Measurements from ENCODE around the gene KRTAP10-3. TPM values are rescaled to one million over a fixed set of nuclear protein-coding genes. Genes with fewer than 3 reads are reported as not detected.

The KRTAP10-3 gene
- total RNA-seq, 1 experiment from 2014 or later, result not detected

DNA sequence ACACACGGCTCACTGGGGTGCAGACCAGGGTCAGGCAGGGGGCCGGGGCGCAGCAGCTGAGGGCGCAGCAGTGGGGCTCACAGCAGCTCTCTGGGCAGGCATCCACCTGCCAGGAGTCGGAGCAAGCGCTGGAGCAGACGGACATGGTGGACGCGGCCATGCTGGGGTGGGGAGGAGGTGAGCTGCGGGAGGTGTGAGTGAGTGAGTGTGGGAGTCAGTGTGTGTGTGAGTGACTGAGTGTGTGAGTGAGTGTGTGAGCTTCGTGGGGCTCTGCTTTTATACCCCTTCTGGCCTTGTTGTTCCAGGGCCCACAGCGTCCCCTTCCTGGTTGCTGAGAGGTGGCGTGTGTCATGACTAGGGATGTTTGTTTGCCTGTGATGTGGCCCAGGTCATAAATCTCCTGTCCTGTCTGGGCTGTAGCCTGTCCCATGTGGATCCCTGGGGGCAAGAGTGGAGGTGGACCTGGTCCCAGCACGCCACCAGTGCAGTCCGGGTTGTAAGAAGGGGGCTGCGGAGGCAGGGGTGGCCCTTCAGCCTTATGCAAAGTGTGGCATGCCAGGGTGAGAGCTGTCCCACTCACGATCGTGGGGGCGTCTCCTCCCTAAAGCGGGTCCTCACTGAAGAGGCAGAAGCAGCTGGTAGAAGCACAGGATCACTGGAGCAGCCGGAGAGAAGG is 18.5 kb downstream of the KRTAP10-3 start, which contains the start of gene KRTAP10-1:
Gene KRTAP10-1, minus strand, starts transcription at position 205 of the 676 bp plus-strand sequence. Its CDS starts 45 bp downstream, at position 160.
- CTCF ChIA-PET, result no interaction called here
- Histone ChIP-seq H3K36me3 (ENCODE audit: control insufficient read depth, insufficient read depth, low read length) (no peaks in the 10 kb centered on the region), H3K9me3 (ENCODE audit: control insufficient read depth, insufficient read depth, low read depth, low read length) (peaks cover 12% of the 10 kb centered on the region; the same call in 1 of the 2 replicates), H3K4me1 (ENCODE audit: control insufficient read depth, insufficient read depth, low read length) (no peaks in the 10 kb centered on the region), H3K27ac (ENCODE audit: low read length) (no peak within 1 kb of the TSS), H3K27me3 (ENCODE audit: control insufficient read depth, insufficient read depth, low read length) (no peaks in the 10 kb centered on the region), H3K4me3 (ENCODE audit: low read depth in 2 of 2, low read length in 2 of 2) (no peak within 1 kb of the TSS)
- intact Hi-C loops (cut with micrococcal nuclease; ENCODE audit: unreplicated experiment), result no loop called here
- DNase-seq (ENCODE audit: low read depth, low spot score) (no peak), ATAC-seq (no peak)
- in situ Hi-C loops (cut with HindIII; ENCODE audit: low pct_unique_long_range_greater_than_20kb, low sequenced_read_pairs), result no loop called here
- POLR2A ChIA-PET, result no interaction called here
- BruUV-seq (replicated peaks), result no TSS peak
- TF ChIP-seq, protein P1, sequence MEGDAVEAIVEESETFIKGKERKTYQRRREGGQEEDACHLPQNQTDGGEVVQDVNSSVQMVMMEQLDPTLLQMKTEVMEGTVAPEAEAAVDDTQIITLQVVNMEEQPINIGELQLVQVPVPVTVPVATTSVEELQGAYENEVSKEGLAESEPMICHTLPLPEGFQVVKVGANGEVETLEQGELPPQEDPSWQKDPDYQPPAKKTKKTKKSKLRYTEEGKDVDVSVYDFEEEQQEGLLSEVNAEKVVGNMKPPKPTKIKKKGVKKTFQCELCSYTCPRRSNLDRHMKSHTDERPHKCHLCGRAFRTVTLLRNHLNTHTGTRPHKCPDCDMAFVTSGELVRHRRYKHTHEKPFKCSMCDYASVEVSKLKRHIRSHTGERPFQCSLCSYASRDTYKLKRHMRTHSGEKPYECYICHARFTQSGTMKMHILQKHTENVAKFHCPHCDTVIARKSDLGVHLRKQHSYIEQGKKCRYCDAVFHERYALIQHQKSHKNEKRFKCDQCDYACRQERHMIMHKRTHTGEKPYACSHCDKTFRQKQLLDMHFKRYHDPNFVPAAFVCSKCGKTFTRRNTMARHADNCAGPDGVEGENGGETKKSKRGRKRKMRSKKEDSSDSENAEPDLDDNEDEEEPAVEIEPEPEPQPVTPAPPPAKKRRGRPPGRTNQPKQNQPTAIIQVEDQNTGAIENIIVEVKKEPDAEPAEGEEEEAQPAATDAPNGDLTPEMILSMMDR (IDR thresholded peaks at IDR 0.05), result no peak
- no peak for TF ChIP-seq POLR2AphosphoS5 (IDR thresholded peaks at IDR 0.05; ENCODE audit: low read depth, low read length)
- TF ChIP-seq, protein P2, sequence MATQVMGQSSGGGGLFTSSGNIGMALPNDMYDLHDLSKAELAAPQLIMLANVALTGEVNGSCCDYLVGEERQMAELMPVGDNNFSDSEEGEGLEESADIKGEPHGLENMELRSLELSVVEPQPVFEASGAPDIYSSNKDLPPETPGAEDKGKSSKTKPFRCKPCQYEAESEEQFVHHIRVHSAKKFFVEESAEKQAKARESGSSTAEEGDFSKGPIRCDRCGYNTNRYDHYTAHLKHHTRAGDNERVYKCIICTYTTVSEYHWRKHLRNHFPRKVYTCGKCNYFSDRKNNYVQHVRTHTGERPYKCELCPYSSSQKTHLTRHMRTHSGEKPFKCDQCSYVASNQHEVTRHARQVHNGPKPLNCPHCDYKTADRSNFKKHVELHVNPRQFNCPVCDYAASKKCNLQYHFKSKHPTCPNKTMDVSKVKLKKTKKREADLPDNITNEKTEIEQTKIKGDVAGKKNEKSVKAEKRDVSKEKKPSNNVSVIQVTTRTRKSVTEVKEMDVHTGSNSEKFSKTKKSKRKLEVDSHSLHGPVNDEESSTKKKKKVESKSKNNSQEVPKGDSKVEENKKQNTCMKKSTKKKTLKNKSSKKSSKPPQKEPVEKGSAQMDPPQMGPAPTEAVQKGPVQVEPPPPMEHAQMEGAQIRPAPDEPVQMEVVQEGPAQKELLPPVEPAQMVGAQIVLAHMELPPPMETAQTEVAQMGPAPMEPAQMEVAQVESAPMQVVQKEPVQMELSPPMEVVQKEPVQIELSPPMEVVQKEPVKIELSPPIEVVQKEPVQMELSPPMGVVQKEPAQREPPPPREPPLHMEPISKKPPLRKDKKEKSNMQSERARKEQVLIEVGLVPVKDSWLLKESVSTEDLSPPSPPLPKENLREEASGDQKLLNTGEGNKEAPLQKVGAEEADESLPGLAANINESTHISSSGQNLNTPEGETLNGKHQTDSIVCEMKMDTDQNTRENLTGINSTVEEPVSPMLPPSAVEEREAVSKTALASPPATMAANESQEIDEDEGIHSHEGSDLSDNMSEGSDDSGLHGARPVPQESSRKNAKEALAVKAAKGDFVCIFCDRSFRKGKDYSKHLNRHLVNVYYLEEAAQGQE (IDR thresholded peaks at IDR 0.05; ENCODE audit: insufficient read depth in 1 of 2, low read depth in 2 of 2, low read length in 1 of 2), result no peak
- TF ChIP-seq TCF7L2 (IDR thresholded peaks at IDR 0.05; ENCODE audit: low read depth, low read length), result no peak
- no peak for TF ChIP-seq SIN3A (IDR thresholded peaks at IDR 0.05; ENCODE audit: borderline replicate concordance, insufficient read depth, low read depth, low read length)

DNA sequence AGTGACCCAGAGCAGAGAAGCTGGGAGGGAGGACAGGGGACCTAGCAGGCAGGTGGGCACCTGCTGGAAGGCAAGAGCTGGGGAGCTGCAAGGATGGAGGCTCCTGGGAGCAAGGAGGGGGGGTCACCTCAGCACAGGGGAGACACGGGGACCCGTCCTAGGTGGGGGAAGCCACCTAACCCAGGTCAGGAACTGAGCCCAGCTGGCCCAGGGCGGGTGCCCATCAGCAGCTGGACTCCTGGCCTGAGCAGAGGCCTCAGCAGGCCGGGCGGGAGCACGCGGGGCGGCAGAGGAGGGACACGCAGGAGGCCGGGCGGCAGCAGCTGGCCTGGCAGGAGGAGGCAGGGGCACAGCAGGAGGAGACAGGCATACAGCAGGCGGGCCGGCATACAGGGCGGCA is 19.5 kb downstream of the KRTAP10-3 start:
- Histone ChIP-seq H3K36me3 (ENCODE audit: control insufficient read depth, insufficient read depth, low read length) (no peaks in the 10 kb centered on the region), H3K4me1 (ENCODE audit: control insufficient read depth, insufficient read depth, low read length) (no peaks in the 10 kb centered on the region), H3K27ac (ENCODE audit: low read length) (no peak overlapping the region), H3K4me3 (ENCODE audit: low read depth in 2 of 2, low read length in 2 of 2) (no peak overlapping the region), H3K27me3 (ENCODE audit: control insufficient read depth, insufficient read depth, low read length) (no peaks in the 10 kb centered on the region), H3K9me3 (ENCODE audit: control insufficient read depth, insufficient read depth, low read depth, low read length) (peaks cover 12% of the 10 kb centered on the region; the same call in 1 of the 2 replicates)
- no TSS peak for BruUV-seq (replicated peaks)
- DNase-seq (ENCODE audit: low read depth, low spot score), result no peak
- POLR2A ChIA-PET, result no interaction called here
- intact Hi-C loops (cut with micrococcal nuclease; ENCODE audit: unreplicated experiment) (no loop called here), in situ Hi-C loops (cut with HindIII; ENCODE audit: low pct_unique_long_range_greater_than_20kb, low sequenced_read_pairs) (no loop called here)
- CTCF ChIA-PET, result no interaction called here
- ATAC-seq, result no peak
- no peak for TF ChIP-seq SIN3A (IDR thresholded peaks at IDR 0.05; ENCODE audit: borderline replicate concordance, insufficient read depth, low read depth, low read length)
- no peak for TF ChIP-seq TCF7L2 (IDR thresholded peaks at IDR 0.05; ENCODE audit: low read depth, low read length)
- TF ChIP-seq, protein P1 (IDR thresholded peaks at IDR 0.05), result no peak
- TF ChIP-seq, protein P2 (IDR thresholded peaks at IDR 0.05; ENCODE audit: insufficient read depth in 1 of 2, low read depth in 2 of 2, low read length in 1 of 2), result no peak
- TF ChIP-seq POLR2AphosphoS5 (IDR thresholded peaks at IDR 0.05; ENCODE audit: low read depth, low read length), result no peak
